HG02884 (cell line): ENCODE results near the gene TEDDM1.
A peak's percentile ranks its signal among the peaks of the same experiment; 100 is the strongest.
"Not testable (repeated sequence)": the region's sequence is repeated elsewhere in the genome, so short reads cannot be mapped to it uniquely, and the experiment has no call there.

Experiments
- ATAC-seq: cut with Tn5 transposase; IDR thresholded peaks from one replicate; pipeline ENCODE4 v1.9.1; 2021; ENCODE audit warnings: mild to moderate bottlenecking, moderate library complexity; ENCODE audit not compliant: unreplicated experiment

Gene TEDDM1

GRCh38 chr1:182400567-182400966 lies at the start of gene TEDDM1:
TSS of gene TEDDM1 (minus strand) at chr1:182400667. CDS start at chr1:182400485, 182 bp downstream.
- ATAC-seq, result no peak

GRCh38 chr1:182450087-182450486 lies 49.6 kb upstream of the TEDDM1 start, which contains the start of gene RGSL1:
TSS of gene RGSL1 (plus strand) at chr1:182450146. CDS start at chr1:182450166, 20 bp downstream.
- ATAC-seq, result no peak

- no peak for ATAC-seq
These were observed 47.2 kb upstream of the TEDDM1 start for GRCh38 chr1:182447660-182448059.

GRCh38 chr1:182447124-182447523 lies 46.7 kb upstream of the TEDDM1 start:
- not testable (repeated sequence) for ATAC-seq

GRCh38 chr1:182446033-182446669 lies 45.7 kb upstream of the TEDDM1 start:
- no peak for ATAC-seq

- no peak for ATAC-seq
These were observed 44.0 kb upstream of the TEDDM1 start for GRCh38 chr1:182444497-182444896.

GRCh38 chr1:182442333-182442732 lies 41.9 kb upstream of the TEDDM1 start:
- ATAC-seq, result no peak

GRCh38 chr1:182441719-182442118 lies 41.3 kb upstream of the TEDDM1 start:
- ATAC-seq, result peak; percentile 49

- ATAC-seq, result no peak
These were observed 37.9 kb upstream of the TEDDM1 start for GRCh38 chr1:182438326-182438725.

GRCh38 chr1:182433580-182433979 lies 33.1 kb upstream of the TEDDM1 start:
- no peak for ATAC-seq

GRCh38 chr1:182431278-182431677 lies 30.8 kb upstream of the TEDDM1 start:
- ATAC-seq, result no peak

GRCh38 chr1:182430263-182431068 lies 30.0 kb upstream of the TEDDM1 start:
- peak; percentile 38 for ATAC-seq

GRCh38 chr1:182428043-182428442 lies 27.6 kb upstream of the TEDDM1 start:
- peak; percentile 31 for ATAC-seq

- peak; percentile 57 for ATAC-seq
These were observed 26.3 kb upstream of the TEDDM1 start for GRCh38 chr1:182426442-182427430.

- ATAC-seq, result no peak
These were observed 15.3 kb upstream of the TEDDM1 start for GRCh38 chr1:182415789-182416188.

GRCh38 chr1:182413969-182414368 lies 13.5 kb upstream of the TEDDM1 start:
- no peak for ATAC-seq

GRCh38 chr1:182413486-182413885 lies 13.0 kb upstream of the TEDDM1 start:
- no peak for ATAC-seq

GRCh38 chr1:182410620-182411273 lies 10.3 kb upstream of the TEDDM1 start:
- no peak for ATAC-seq

GRCh38 chr1:182410138-182410537 lies 9.7 kb upstream of the TEDDM1 start:
- ATAC-seq, result no peak

- ATAC-seq, result no peak
These were observed 8.1 kb upstream of the TEDDM1 start for GRCh38 chr1:182408435-182409075.
